ENCODE results near the gene RAP1GDS1.

DNA sequence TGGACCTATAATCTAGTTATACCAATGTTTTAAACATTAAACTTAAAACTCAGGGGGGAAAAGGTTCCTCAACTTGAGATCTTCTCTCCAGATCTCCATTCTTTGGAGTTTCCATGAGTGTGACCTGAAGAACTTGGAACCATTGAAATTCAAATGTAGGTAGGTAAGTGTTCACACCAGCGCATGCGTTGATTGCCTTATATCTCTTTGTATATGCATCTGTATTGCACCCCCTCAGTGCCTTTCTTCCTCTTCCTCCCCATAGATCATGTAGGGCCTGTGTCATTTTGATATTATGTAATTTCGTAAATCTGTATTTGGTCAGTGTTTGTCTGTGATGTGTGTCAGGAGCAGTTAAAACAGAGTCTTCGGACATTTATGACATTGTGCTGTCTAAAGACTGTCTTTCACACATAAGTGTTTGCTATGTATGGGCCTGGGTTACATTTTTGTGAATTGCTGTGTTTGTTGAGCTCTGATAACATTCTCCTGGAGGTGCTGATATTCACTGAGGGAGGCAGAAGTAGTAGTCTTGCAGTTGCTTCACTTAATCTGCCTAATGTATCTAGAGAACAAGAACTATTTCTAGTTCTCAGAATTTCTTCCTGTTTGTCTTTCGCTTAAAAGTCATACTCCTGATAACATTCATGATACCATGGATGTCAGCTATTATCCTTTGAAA is 126.3 kb downstream of the RAP1GDS1 start:
- TF ChIP-seq TAF1 (IDR thresholded peaks at IDR 0.05; ENCODE audit: low read depth): no peak
- TF ChIP-seq, protein P1, sequence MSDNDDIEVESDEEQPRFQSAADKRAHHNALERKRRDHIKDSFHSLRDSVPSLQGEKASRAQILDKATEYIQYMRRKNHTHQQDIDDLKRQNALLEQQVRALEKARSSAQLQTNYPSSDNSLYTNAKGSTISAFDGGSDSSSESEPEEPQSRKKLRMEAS (IDR thresholded peaks at IDR 0.05): no peak
- TF ChIP-seq TEAD4 (IDR thresholded peaks at IDR 0.05): no peak
- TF ChIP-seq, protein P2, sequence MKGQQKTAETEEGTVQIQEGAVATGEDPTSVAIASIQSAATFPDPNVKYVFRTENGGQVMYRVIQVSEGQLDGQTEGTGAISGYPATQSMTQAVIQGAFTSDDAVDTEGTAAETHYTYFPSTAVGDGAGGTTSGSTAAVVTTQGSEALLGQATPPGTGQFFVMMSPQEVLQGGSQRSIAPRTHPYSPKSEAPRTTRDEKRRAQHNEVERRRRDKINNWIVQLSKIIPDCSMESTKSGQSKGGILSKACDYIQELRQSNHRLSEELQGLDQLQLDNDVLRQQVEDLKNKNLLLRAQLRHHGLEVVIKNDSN (IDR thresholded peaks at IDR 0.05): no peak
- TF ChIP-seq EP300 (IDR thresholded peaks at IDR 0.05; ENCODE audit: borderline replicate concordance): no peak
- no peak for TF ChIP-seq CEBPB (IDR thresholded peaks at IDR 0.05)
- no peak for TF ChIP-seq TCF12 (IDR thresholded peaks at IDR 0.05; ENCODE audit: low read depth)
- TF ChIP-seq CREB1 (IDR thresholded peaks at IDR 0.05; ENCODE audit: low read depth): no peak
- no peak for TF ChIP-seq NFIC (IDR thresholded peaks at IDR 0.05)
- no peak for TF ChIP-seq RAD21 (IDR thresholded peaks at IDR 0.05; ENCODE audit: low read depth)
- no peak for TF ChIP-seq YY1 (IDR thresholded peaks at IDR 0.05; ENCODE audit: low read depth)
- TF ChIP-seq FOXM1 (IDR thresholded peaks at IDR 0.05; ENCODE audit: borderline replicate concordance, low read depth): no peak
- TF ChIP-seq, protein P3, sequence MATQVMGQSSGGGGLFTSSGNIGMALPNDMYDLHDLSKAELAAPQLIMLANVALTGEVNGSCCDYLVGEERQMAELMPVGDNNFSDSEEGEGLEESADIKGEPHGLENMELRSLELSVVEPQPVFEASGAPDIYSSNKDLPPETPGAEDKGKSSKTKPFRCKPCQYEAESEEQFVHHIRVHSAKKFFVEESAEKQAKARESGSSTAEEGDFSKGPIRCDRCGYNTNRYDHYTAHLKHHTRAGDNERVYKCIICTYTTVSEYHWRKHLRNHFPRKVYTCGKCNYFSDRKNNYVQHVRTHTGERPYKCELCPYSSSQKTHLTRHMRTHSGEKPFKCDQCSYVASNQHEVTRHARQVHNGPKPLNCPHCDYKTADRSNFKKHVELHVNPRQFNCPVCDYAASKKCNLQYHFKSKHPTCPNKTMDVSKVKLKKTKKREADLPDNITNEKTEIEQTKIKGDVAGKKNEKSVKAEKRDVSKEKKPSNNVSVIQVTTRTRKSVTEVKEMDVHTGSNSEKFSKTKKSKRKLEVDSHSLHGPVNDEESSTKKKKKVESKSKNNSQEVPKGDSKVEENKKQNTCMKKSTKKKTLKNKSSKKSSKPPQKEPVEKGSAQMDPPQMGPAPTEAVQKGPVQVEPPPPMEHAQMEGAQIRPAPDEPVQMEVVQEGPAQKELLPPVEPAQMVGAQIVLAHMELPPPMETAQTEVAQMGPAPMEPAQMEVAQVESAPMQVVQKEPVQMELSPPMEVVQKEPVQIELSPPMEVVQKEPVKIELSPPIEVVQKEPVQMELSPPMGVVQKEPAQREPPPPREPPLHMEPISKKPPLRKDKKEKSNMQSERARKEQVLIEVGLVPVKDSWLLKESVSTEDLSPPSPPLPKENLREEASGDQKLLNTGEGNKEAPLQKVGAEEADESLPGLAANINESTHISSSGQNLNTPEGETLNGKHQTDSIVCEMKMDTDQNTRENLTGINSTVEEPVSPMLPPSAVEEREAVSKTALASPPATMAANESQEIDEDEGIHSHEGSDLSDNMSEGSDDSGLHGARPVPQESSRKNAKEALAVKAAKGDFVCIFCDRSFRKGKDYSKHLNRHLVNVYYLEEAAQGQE (IDR thresholded peaks at IDR 0.05; ENCODE audit: low read depth): no peak
- TF ChIP-seq ZBTB7A (IDR thresholded peaks at IDR 0.05; ENCODE audit: low read depth): no peak
